ENCODE data around the gene PCP2.

- TF ChIP-seq CTCF (IDR thresholded peaks at IDR 0.05) = no peak
- no peak for TF ChIP-seq EZH2 (IDR thresholded peaks at IDR 0.05; ENCODE audit: borderline replicate concordance, insufficient read depth, low read depth, low read length, poor library complexity, severe bottlenecking)
Observed at GRCh38 chr19:7674010-7675005, 40.8 kb upstream of the PCP2 start.
